Liver (tissue), 9 donors: Measurements from ENCODE around the gene SCD5. TPM values are rescaled to one million over a fixed set of nuclear protein-coding genes. Genes with fewer than 3 reads are reported as not detected.

ENCODE experiments used
- DNase-seq: peaks from one replicate; pipeline ENCODE4 v3.0.0-alpha.2; 2017; ENCODE audit warnings: low spot score
- H3K27ac ChIP-seq, 2 donors: one replicate each; pipeline ENCODE4 v1.7.0; 2013; ENCODE audit warnings: inconsistent platforms in 2 of 2, low read length in 2 of 2, control low read depth in 1 of 2, low read depth in 1 of 2, mild to moderate bottlenecking in 1 of 2
- H3K27me3 ChIP-seq, 4 donors: one replicate each; pipeline versions ENCODE4 v1.6.1 to v1.7.0; 2013; ENCODE audit warnings: low read length in 3 of 4, inconsistent platforms in 1 of 4, mild to moderate bottlenecking in 1 of 4, moderate library complexity in 1 of 4; ENCODE audit not compliant: control insufficient read depth in 4 of 4, insufficient read depth in 4 of 4
- H3K36me3 ChIP-seq, 4 donors: one replicate each; pipeline versions ENCODE4 v1.6.1 to v1.7.0; 2013; ENCODE audit warnings: low read length in 3 of 4, mild to moderate bottlenecking in 3 of 4, low read depth in 1 of 4, moderate library complexity in 1 of 4; ENCODE audit not compliant: control insufficient read depth in 4 of 4, insufficient read depth in 3 of 4
- H3K4me1 ChIP-seq, 4 donors: one replicate each; pipeline versions ENCODE4 v1.6.1 to v1.7.0; 2013; ENCODE audit warnings: low read length in 3 of 4, mild to moderate bottlenecking in 3 of 4, moderate library complexity in 1 of 4; ENCODE audit not compliant: control insufficient read depth in 4 of 4, insufficient read depth in 4 of 4
- H3K4me3 ChIP-seq, 3 donors: one replicate each; pipeline versions ENCODE4 v1.6.1 to v1.7.0; 2013; ENCODE audit warnings: low read length in 3 of 3, control low read depth in 1 of 3, low read depth in 1 of 3, mild to moderate bottlenecking in 1 of 3
- H3K9ac ChIP-seq, 2 donors: one replicate each; pipeline ENCODE4 v1.7.0; 2013; ENCODE audit warnings: low read length in 2 of 2, mild to moderate bottlenecking in 2 of 2, moderate library complexity in 2 of 2, control low read depth in 1 of 2, low read depth in 1 of 2
- H3K9me3 ChIP-seq, 4 donors: one replicate each; pipeline versions ENCODE4 v1.6.1 to v1.7.0; 2013; ENCODE audit warnings: low read length in 3 of 4; ENCODE audit not compliant: control insufficient read depth in 4 of 4
- FOXA1 ChIP-seq: IDR thresholded peaks from 2 replicates; pipeline ENCODE4 v1.6.1; 2016; ENCODE audit warnings: antibody characterized with exemption
- FOXA2 ChIP-seq: IDR thresholded peaks from 2 replicates; pipeline ENCODE4 v1.6.1; 2016; ENCODE audit warnings: antibody characterized with exemption
- HNF4A ChIP-seq, 2 donors: conservative IDR thresholded peaks; 2 replicates each; pipeline ENCODE4 v1.6.1; 2016; ENCODE audit warnings: antibody characterized with exemption in 2 of 2, mild to moderate bottlenecking in 2 of 2
- HNF4G ChIP-seq: IDR thresholded peaks from 2 replicates; pipeline ENCODE4 v1.6.1; 2016; ENCODE audit warnings: antibody characterized with exemption
- JUND ChIP-seq, 2 donors: IDR thresholded peaks; 2 replicates each; pipeline ENCODE4 v1.6.1; 2016; ENCODE audit warnings: antibody characterized with exemption in 2 of 2
- NR2F2 ChIP-seq: IDR thresholded peaks from 2 replicates; pipeline ENCODE4 v1.6.1; 2016; ENCODE audit warnings: antibody characterized with exemption
- RAD21 ChIP-seq, 2 donors: IDR thresholded peaks; 2 replicates each; pipeline ENCODE4 v1.6.1; 2016; ENCODE audit warnings: antibody characterized with exemption in 2 of 2, mild to moderate bottlenecking in 2 of 2
- RXRA ChIP-seq, 2 donors: IDR thresholded peaks; 2 replicates each; pipeline ENCODE4 v1.6.1; 2017 to 2018; ENCODE audit warnings: antibody characterized with exemption in 2 of 2, mild to moderate bottlenecking in 1 of 2
- SP1 ChIP-seq: IDR thresholded peaks from 2 replicates; pipeline ENCODE4 v1.6.1; 2018; ENCODE audit warnings: antibody characterized with exemption, mild to moderate bottlenecking
- TAF1 ChIP-seq: conservative IDR thresholded peaks from 2 replicates; pipeline ENCODE4 v1.6.1; 2016; ENCODE audit warnings: antibody characterized with exemption, mild to moderate bottlenecking
- YY1 ChIP-seq: IDR thresholded peaks from 2 replicates; pipeline ENCODE4 v1.6.1; 2016; ENCODE audit warnings: antibody characterized with exemption, mild to moderate bottlenecking
- ZBTB33 ChIP-seq: IDR thresholded peaks from 2 replicates; pipeline ENCODE4 v1.6.1; 2016; ENCODE audit warnings: antibody characterized with exemption
- WGBS: extraction: QIAGEN DNeasy Blood & Tissue Kit; methylation state at CpG from one replicate; pipeline ENCODE4 v1.1.7; 2013; 5-methylcytosine and 5-hydroxymethylcytosine counted together
- polyA plus RNA-seq, 2 donors: library from polyadenylated mRNA; stranded (reverse) in 1 of 2; unstranded in 1 of 2; fragments of 200-250 nt in 1 of 2; fragments of >200 nt in 1 of 2; fragmentation: Nextera tagmentation in 1 of 2; extraction: Ambion mirVana in 1 of 2; gene quantifications; one replicate each; pipeline versions ENCODE4 v1.2.1 to v1.2.3, GENCODE V29; 2013 to 2015
- total RNA-seq, 2 donors: library from RNA; depleted of rRNA; stranded (reverse); fragments of >200 nt; gene quantifications; one replicate each; pipeline ENCODE4 v1.2.3, GENCODE V29; 2014
- TF ChIP-seq, protein P1 (sequence below): IDR thresholded peaks from 2 replicates; pipeline ENCODE4 v1.6.1; 2016; ENCODE audit warnings: antibody characterized with exemption, mild to moderate bottlenecking
- TF ChIP-seq, protein P2 (sequence below): IDR thresholded peaks from 2 replicates; pipeline ENCODE4 v1.6.1; 2016; ENCODE audit warnings: antibody characterized with exemption
- TF ChIP-seq, protein P3 (sequence below): fragments of 150-350 bp; IDR thresholded peaks from 2 replicates; pipeline ENCODE4 v1.5.1; 2017; ENCODE audit warnings: improper control_type of control experiment, low read depth, low read length; ENCODE audit not compliant: missing input control
- donor health status: healthy.
- donor health status: healthy.
- donor health status: healthy.
- donor health status: healthy.
- donor health status: healthy.

The SCD5 gene
- total and polyA plus RNA-seq, 4 donors = 0.14 to 1.9 (median 0.57) TPM

DNA sequence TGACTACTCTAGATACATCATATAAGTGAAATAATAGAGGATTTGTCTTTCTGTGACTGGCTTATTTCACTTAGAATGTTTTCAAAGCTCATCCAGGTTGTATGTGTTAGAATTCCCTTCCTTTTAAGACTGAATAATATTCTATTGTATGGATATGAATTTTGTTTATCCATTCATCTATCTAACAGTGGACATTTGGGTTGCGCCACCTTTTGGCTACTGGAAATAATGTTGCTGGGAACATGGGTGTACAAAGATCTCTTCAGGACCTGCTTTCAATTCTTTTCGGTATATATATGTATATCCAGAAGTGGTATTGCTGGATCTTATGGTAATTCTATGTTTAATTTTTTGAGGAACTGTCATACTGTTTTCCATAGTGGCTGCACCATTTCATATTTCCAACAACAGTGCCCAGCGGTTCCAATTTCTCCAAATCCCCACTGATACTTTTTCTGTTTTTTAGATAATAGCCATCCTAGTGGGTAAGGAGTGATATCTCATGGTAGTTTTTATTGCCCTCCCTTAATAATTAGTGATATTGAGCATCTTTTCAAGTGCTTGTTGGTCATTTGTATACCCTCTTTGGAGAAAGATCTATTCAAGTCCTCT is 3.4 kb upstream of the SCD5 start:
- no peak for DNase-seq
- TF ChIP-seq RAD21 (IDR thresholded peaks at IDR 0.05) (peak; percentile 16 to 17), TAF1 (no peak)

GRCh38 chr4:82799006-82799881 is 648 bp upstream of the SCD5 start:
- Histone ChIP-seq H3K36me3 (peaks cover 0 to 1% (median 0%) of the 10 kb centered on the region in 4 donors), H3K27me3 (peaks cover 0 to 2% (median under 1%) of the 10 kb centered on the region in 4 donors), H3K9ac (peak overlapping the region in 1 of 2 donors; percentile 9), H3K27ac (no peak overlapping the region), H3K4me1 (peaks cover 14 to 23% (median 21%) of the 10 kb centered on the region in 4 donors), H3K9me3 (no peaks in the 10 kb centered on the region), H3K4me3 (peak overlapping the region; percentile 41 to 71 (median 63))
- no peak for DNase-seq
- WGBS = 10% methylated on average over 25 of the region's 25 CpGs
- TF ChIP-seq FOXA1 = no peak
- TF ChIP-seq, protein P1, sequence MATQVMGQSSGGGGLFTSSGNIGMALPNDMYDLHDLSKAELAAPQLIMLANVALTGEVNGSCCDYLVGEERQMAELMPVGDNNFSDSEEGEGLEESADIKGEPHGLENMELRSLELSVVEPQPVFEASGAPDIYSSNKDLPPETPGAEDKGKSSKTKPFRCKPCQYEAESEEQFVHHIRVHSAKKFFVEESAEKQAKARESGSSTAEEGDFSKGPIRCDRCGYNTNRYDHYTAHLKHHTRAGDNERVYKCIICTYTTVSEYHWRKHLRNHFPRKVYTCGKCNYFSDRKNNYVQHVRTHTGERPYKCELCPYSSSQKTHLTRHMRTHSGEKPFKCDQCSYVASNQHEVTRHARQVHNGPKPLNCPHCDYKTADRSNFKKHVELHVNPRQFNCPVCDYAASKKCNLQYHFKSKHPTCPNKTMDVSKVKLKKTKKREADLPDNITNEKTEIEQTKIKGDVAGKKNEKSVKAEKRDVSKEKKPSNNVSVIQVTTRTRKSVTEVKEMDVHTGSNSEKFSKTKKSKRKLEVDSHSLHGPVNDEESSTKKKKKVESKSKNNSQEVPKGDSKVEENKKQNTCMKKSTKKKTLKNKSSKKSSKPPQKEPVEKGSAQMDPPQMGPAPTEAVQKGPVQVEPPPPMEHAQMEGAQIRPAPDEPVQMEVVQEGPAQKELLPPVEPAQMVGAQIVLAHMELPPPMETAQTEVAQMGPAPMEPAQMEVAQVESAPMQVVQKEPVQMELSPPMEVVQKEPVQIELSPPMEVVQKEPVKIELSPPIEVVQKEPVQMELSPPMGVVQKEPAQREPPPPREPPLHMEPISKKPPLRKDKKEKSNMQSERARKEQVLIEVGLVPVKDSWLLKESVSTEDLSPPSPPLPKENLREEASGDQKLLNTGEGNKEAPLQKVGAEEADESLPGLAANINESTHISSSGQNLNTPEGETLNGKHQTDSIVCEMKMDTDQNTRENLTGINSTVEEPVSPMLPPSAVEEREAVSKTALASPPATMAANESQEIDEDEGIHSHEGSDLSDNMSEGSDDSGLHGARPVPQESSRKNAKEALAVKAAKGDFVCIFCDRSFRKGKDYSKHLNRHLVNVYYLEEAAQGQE = no peak
- no peak for TF ChIP-seq RXRA (IDR thresholded peaks at IDR 0.05)
- TF ChIP-seq, protein P2, sequence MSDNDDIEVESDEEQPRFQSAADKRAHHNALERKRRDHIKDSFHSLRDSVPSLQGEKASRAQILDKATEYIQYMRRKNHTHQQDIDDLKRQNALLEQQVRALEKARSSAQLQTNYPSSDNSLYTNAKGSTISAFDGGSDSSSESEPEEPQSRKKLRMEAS = no peak
- TF ChIP-seq, protein P3, sequence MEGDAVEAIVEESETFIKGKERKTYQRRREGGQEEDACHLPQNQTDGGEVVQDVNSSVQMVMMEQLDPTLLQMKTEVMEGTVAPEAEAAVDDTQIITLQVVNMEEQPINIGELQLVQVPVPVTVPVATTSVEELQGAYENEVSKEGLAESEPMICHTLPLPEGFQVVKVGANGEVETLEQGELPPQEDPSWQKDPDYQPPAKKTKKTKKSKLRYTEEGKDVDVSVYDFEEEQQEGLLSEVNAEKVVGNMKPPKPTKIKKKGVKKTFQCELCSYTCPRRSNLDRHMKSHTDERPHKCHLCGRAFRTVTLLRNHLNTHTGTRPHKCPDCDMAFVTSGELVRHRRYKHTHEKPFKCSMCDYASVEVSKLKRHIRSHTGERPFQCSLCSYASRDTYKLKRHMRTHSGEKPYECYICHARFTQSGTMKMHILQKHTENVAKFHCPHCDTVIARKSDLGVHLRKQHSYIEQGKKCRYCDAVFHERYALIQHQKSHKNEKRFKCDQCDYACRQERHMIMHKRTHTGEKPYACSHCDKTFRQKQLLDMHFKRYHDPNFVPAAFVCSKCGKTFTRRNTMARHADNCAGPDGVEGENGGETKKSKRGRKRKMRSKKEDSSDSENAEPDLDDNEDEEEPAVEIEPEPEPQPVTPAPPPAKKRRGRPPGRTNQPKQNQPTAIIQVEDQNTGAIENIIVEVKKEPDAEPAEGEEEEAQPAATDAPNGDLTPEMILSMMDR = no peak
- no peak for TF ChIP-seq NR2F2
- TF ChIP-seq FOXA2 = no peak
- no peak for TF ChIP-seq RAD21 (IDR thresholded peaks at IDR 0.05)
- no peak for TF ChIP-seq JUND (IDR thresholded peaks at IDR 0.05)
- TF ChIP-seq SP1 = no peak
- no peak for TF ChIP-seq HNF4G
- no peak for TF ChIP-seq YY1
- no peak for TF ChIP-seq HNF4A (conservative IDR thresholded peaks at IDR 0.05)
- TF ChIP-seq ZBTB33 = no peak

More for the DNA sequence above, 3.4 kb upstream of the SCD5 start:
- Histone ChIP-seq H3K9ac (no peak overlapping the region), H3K27ac (no peak overlapping the region), H3K36me3 (peaks cover 0 to 1% (median 0%) of the 10 kb centered on the region in 4 donors), H3K27me3 (peaks cover 0 to 2% (median under 1%) of the 10 kb centered on the region in 4 donors), H3K4me1 (peaks cover 14 to 23% (median 21%) of the 10 kb centered on the region in 4 donors), H3K9me3 (no peaks in the 10 kb centered on the region), H3K4me3 (no peak overlapping the region)
- WGBS = 71% methylated on average over 3 of the region's 3 CpGs
